Measurements from ENCODE around the gene PTGER4. TPM values are rescaled to one million over a fixed set of nuclear protein-coding genes. Genes with fewer than 3 reads are reported as not detected.

The PTGER4 gene
- total and polyA plus RNA-seq, 2 experiments from 2014 or later: 0.41 TPM; not detected in 1

DNA sequence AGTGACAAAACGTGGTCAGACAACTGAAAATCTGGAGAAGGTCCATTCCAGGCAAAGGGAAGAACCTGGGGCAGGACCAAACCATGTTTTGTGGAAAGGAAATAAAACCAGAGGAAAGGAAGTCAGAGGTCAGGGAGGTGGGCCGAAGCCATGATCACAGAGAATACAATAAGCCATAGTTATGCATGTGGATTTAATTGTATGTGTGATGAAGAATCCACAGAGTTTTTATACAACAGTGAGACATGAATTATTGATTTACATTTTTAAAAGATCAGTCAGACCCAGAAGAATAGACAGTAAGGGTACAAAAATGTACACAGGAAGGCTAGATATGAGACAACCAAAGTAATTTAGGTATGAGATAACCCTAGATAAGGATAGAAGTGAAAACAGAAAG lies 55.3 kb downstream of the PTGER4 start:
- TF ChIP-seq EZH2phosphoT487 (IDR thresholded peaks at IDR 0.05; ENCODE audit: insufficient read depth, low read depth) (no peak), EZH2 (IDR thresholded peaks at IDR 0.05; ENCODE audit: insufficient read depth, poor library complexity, severe bottlenecking) (no peak)
- Histone ChIP-seq H3K27ac (no peak overlapping the region), H3K79me2 (ENCODE audit: insufficient read depth) (no peaks in the 10 kb centered on the region), H3K4me2 (ENCODE audit: unreplicated experiment) (peak overlapping the region; percentile 31), H3K27me3 (replicated peaks; ENCODE audit: insufficient read depth) (no peaks in the 10 kb centered on the region), H3K4me3 (no peak overlapping the region), H4K20me1 (ENCODE audit: insufficient read depth) (no peaks in the 10 kb centered on the region), H3K9ac (no peak overlapping the region), H3K9me3 (ENCODE audit: low read depth) (no peaks in the 10 kb centered on the region), H2AFZ (no peak overlapping the region), H3K36me3 (ENCODE audit: low read depth) (no peaks in the 10 kb centered on the region), H3F3A (ENCODE audit: insufficient read depth) (peaks cover 34% of the 10 kb centered on the region), H3K4me1 (ENCODE audit: insufficient read depth) (peaks cover 23% of the 10 kb centered on the region), H3K9me2 (ENCODE audit: insufficient read depth) (no peaks in the 10 kb centered on the region)
- 42 to 46% methylated on average over 2 of the region's 2 CpGs for WGBS, 2 experiments (ENCODE audit: low coverage in 1 of 2, low lambda C conversion rate in 2 of 2, missing lambda C conversion rate in 2 of 2)
- in situ Hi-C loops (cut with MboI): loop anchor here (25.0 kb wide), 1 partner anchor 1148 kb away; no protein-coding TSS in a partner anchor
- peak; percentile 24 for DNase-seq

DNA sequence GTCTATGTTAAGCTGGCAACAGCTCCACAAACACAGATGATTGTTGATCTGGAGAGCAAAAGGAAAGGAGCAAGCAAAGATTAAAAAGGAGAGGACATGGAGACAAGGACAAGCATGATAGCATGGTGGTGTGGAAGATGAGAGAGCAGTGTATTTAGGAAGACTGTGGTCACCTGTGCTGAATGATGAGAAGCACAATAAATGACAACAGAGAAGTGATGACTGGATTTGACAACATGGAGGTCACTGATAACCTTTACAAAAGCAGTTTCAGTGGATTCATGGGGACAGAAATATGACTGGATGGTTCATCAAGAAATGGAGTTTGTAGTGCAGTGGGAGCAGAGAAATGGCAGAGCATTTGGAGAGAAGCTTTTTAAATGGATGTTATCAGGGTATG lies 55.9 kb downstream of the PTGER4 start:
- Histone ChIP-seq H3F3A (ENCODE audit: insufficient read depth) (peaks cover 34% of the 10 kb centered on the region), H3K36me3 (ENCODE audit: low read depth) (no peaks in the 10 kb centered on the region), H3K9me3 (ENCODE audit: low read depth) (no peaks in the 10 kb centered on the region), H2AFZ (no peak overlapping the region), H3K4me3 (no peak overlapping the region), H4K20me1 (ENCODE audit: insufficient read depth) (no peaks in the 10 kb centered on the region), H3K9ac (no peak overlapping the region), H3K4me2 (ENCODE audit: unreplicated experiment) (peak overlapping the region; percentile 31), H3K27me3 (replicated peaks; ENCODE audit: insufficient read depth) (no peaks in the 10 kb centered on the region), H3K27ac (no peak overlapping the region), H3K4me1 (ENCODE audit: insufficient read depth) (peaks cover 23% of the 10 kb centered on the region), H3K9me2 (ENCODE audit: insufficient read depth) (no peaks in the 10 kb centered on the region), H3K79me2 (ENCODE audit: insufficient read depth) (no peaks in the 10 kb centered on the region)
- DNase-seq: no peak
- TF ChIP-seq EZH2phosphoT487 (IDR thresholded peaks at IDR 0.05; ENCODE audit: insufficient read depth, low read depth) (no peak), EZH2 (IDR thresholded peaks at IDR 0.05; ENCODE audit: insufficient read depth, poor library complexity, severe bottlenecking) (no peak)
- in situ Hi-C loops (cut with MboI): loop anchor here (25.0 kb wide), 1 partner anchor 1148 kb away; no protein-coding TSS in a partner anchor

DNA sequence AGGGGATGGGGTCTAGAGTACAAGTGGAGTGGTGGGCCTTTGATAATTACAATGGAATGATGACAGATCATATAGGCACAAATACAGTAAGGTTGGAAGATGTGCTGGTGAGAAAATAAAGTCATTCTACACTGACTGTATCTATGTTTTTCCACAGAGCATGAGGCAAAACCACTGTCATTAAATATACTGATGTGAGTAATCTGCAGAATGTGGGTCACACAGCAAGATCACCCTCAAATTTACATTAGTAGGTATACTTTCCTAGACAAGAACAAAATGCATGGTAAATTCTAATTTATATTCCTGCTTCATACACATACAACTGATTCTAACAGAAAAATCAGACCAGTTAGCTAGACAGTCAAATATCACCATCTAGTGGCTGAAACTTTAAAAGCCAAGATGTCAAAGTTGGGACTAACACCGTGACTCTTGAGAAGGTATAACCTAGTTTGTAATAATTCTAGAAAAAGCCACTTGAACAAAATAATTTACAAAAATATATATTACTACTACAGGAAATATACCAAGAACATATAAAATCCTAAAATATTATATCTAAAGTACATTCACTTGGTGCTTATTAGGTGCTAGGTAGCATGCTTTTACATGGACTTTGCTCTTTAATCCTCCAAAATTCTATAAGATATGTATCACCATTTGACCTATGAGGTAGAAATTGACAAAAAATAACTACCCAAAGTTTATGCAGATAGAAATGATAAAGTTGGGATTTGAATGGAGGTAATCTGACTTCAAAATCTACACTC lies 56.6 kb downstream of the PTGER4 start:
- Histone ChIP-seq H3K36me3 (ENCODE audit: low read depth) (0 out of 2 replicates have a peak, but pooled peaks cover 5% of the 10 kb centered on the region), H3K9me2 (ENCODE audit: insufficient read depth) (no peaks in the 10 kb centered on the region), H3F3A (ENCODE audit: insufficient read depth) (peaks cover 34% of the 10 kb centered on the region), H3K27ac (no peak overlapping the region), H3K9ac (no peak overlapping the region), H3K4me3 (no peak overlapping the region), H3K4me2 (ENCODE audit: unreplicated experiment) (no peak overlapping the region), H3K79me2 (ENCODE audit: insufficient read depth) (no peaks in the 10 kb centered on the region), H3K4me1 (ENCODE audit: insufficient read depth) (peaks cover 23% of the 10 kb centered on the region), H3K27me3 (replicated peaks; ENCODE audit: insufficient read depth) (no peaks in the 10 kb centered on the region), H3K9me3 (ENCODE audit: low read depth) (no peaks in the 10 kb centered on the region), H2AFZ (no peak overlapping the region), H4K20me1 (ENCODE audit: insufficient read depth) (no peaks in the 10 kb centered on the region)
- DNase-seq: peak; percentile 68
- in situ Hi-C loops (cut with MboI): loop anchor here (25.0 kb wide), 1 partner anchor 1149 kb away; no protein-coding TSS in a partner anchor
- 9 to 20% methylated on average over 1 of the region's 1 CpG for WGBS, 2 experiments (ENCODE audit: low coverage in 1 of 2, low lambda C conversion rate in 2 of 2, missing lambda C conversion rate in 2 of 2)
- TF ChIP-seq EZH2phosphoT487 (IDR thresholded peaks at IDR 0.05; ENCODE audit: insufficient read depth, low read depth): no peak
- TF ChIP-seq EZH2 (IDR thresholded peaks at IDR 0.05; ENCODE audit: insufficient read depth, poor library complexity, severe bottlenecking): no peak

DNA sequence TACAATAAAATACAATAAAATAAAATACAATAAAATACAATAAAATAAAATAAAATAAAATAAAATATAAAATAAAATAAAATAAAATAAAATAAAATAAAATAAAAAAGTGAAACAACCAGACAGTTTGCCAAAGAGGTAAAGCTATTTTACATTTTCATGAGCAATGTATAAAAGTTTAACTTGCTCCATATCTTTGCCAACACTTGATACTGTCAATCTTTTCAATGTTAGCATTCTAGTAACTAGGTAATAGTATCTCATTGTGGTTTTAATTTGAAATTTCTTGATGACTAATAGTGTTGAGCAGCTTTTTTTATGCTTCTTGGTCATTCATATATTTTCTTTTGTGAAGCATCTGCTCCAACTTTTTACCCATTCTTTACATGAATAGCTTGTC lies 58.8 kb downstream of the PTGER4 start:
- no peaks in the 10 kb centered on the region for H3K9me2 ChIP-seq (ENCODE audit: insufficient read depth)
- H4K20me1 ChIP-seq (ENCODE audit: insufficient read depth): no peaks in the 10 kb centered on the region
- peaks cover 23% of the 10 kb centered on the region for H3K4me1 ChIP-seq (ENCODE audit: insufficient read depth)
- in situ Hi-C loops (cut with MboI): loop anchor here (25.0 kb wide), 1 partner anchor 1151 kb away; no protein-coding TSS in a partner anchor
- H3K27ac ChIP-seq: no peak overlapping the region
- DNase-seq: peak; percentile 56
- no peak overlapping the region for H3K4me3 ChIP-seq
- H3K27me3 ChIP-seq (replicated peaks; ENCODE audit: insufficient read depth): no peaks in the 10 kb centered on the region
- H3K9me3 ChIP-seq (ENCODE audit: low read depth): no peaks in the 10 kb centered on the region
- 0 out of 2 replicates have a peak, but pooled peaks cover 7% of the 10 kb centered on the region for H3K36me3 ChIP-seq (ENCODE audit: low read depth)
- H3K4me2 ChIP-seq (ENCODE audit: unreplicated experiment): no peak overlapping the region
- H3K79me2 ChIP-seq (ENCODE audit: insufficient read depth): peaks cover 10% of the 10 kb centered on the region; the same call in 1 of the 2 replicates
- H2AFZ ChIP-seq: no peak overlapping the region
- H3F3A ChIP-seq (ENCODE audit: insufficient read depth): peaks cover 34% of the 10 kb centered on the region
- no peak overlapping the region for H3K9ac ChIP-seq
- TF ChIP-seq EZH2phosphoT487 (IDR thresholded peaks at IDR 0.05; ENCODE audit: insufficient read depth, low read depth) (no peak), EZH2 (IDR thresholded peaks at IDR 0.05; ENCODE audit: insufficient read depth, poor library complexity, severe bottlenecking) (no peak)

Small RNAs within 50 kb of the gene (small RNA-seq; reads per million reads assigned to genes)
- gene RF00092 (ENCODE audit: low read depth, low replicate concordance): not detected

Other genes starting within 250 kb of the PTGER4 start
- 6.8 and 8.0 TPM in 2 replicates for gene TTC33, start 76.0 kb downstream of the PTGER4 start, total RNA-seq (2014; rRNA removed; shearing (Covaris generic))
- gene TTC33, start 76.0 kb downstream of the PTGER4 start, polyA plus RNA-seq (2016; fragmentation: Nextera tagmentation; extraction: Ambion mirVana): 9.0 and 9.3 TPM in 2 replicates
- 74.2 and 77.4 TPM in 2 replicates for gene PRKAA1, start 118.5 kb downstream of the PTGER4 start, total RNA-seq (2014; rRNA removed; shearing (Covaris generic))
- 33.8 and 35.5 TPM in 2 replicates for gene PRKAA1, start 118.5 kb downstream of the PTGER4 start, polyA plus RNA-seq (2016; fragmentation: Nextera tagmentation; extraction: Ambion mirVana)
- gene RPL37, start 155.3 kb downstream of the PTGER4 start, total RNA-seq (2014; rRNA removed; shearing (Covaris generic)): 33.8 and 46.0 TPM in 2 replicates
- gene RPL37, start 155.3 kb downstream of the PTGER4 start, polyA plus RNA-seq (2016; fragmentation: Nextera tagmentation; extraction: Ambion mirVana): 717 and 731 TPM in 2 replicates
- 7.1 and 7.5 TPM in 2 replicates for gene CARD6, start 161.5 kb downstream of the PTGER4 start, total RNA-seq (2014; rRNA removed; shearing (Covaris generic))
- 3.9 and 4.4 TPM in 2 replicates for gene CARD6, start 161.5 kb downstream of the PTGER4 start, polyA plus RNA-seq (2016; fragmentation: Nextera tagmentation; extraction: Ambion mirVana)
- gene C7, start 229.6 kb downstream of the PTGER4 start, total RNA-seq (2014; rRNA removed; shearing (Covaris generic)): not detected in 2 replicates
- gene C7, start 229.6 kb downstream of the PTGER4 start, polyA plus RNA-seq (2016; fragmentation: Nextera tagmentation; extraction: Ambion mirVana): not detected in 2 replicates